H7 (cell line): Measurements from ENCODE around the gene BFSP2. TPM values are rescaled to one million over a fixed set of nuclear protein-coding genes. Genes with fewer than 3 reads are reported as not detected.
A peak's percentile ranks its signal among the peaks of the same experiment; 100 is the strongest.

Source experiments
- DNase-seq: peaks from one replicate; pipeline ENCODE4 v3.0.0; 2012
- H3K27me3 ChIP-seq: 2 replicates; pipeline ENCODE4 v1.6.0; 2011; ENCODE audit warnings: mild to moderate bottlenecking, low read length; ENCODE audit not compliant: control insufficient read depth, insufficient read depth
- H3K36me3 ChIP-seq: replicated peaks from 2 replicates; pipeline ENCODE4 v1.5.1; 2011; ENCODE audit warnings: low read length; ENCODE audit not compliant: control insufficient read depth, insufficient read depth
- H3K4me3 ChIP-seq: 2 replicates; pipeline ENCODE4 v1.5.1; 2011; ENCODE audit warnings: low read depth, mild to moderate bottlenecking, control low read depth, low read length, moderate library complexity; ENCODE audit not compliant: insufficient read depth
- total RNA-seq: library from RNA; depleted of rRNA; stranded (reverse); fragments of >200 nt; shearing (Covaris generic); gene quantifications from 2 replicates; pipeline ENCODE4 v1.2.3, GENCODE V29; 2014

BFSP2 gene
- total RNA-seq, 1 experiment from 2014 or later: not detected

DNA sequence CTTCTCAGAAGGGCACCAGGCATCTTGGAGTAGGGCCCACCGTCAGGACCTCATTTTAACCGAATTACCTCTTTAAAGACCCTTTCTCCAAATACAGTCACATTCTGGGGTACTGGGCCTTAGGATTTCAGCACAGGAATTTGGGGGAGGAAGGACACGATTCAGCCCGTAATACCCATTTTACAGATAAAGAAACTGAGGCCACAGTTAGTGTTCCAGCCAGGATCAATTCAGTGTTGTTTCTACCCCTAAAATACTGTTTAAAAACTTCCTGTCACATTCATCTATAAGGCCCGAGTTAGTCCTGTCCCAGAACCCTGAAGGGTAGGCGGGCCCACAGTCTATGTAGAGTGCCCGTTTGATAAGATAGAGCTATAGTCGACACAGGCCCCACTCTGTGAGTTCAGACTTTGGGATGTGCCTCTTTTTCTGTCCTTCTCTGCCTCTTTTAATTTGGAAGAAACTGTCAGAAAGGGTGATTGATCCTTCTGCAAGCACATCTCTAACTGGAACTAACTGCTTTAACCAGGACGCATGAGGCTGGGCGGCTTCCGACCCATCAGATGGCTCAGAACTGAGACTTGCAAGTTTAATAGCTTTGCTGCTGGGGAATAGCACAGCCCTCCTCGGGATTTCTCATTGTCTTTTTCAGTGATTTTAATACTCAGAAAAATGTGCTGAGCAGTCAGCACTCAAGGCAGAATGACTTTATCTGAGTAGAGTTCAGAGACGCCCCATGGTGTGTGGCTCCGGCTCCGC lies 19.5 kb downstream of the BFSP2 start:
- DNase-seq: no peak
- no peaks in the 10 kb centered on the region; the same call in 1 of the 2 replicates for H3K27me3 ChIP-seq
- no peaks in the 10 kb centered on the region for H3K36me3 ChIP-seq
- H3K4me3 ChIP-seq: no peak overlapping the region

DNA sequence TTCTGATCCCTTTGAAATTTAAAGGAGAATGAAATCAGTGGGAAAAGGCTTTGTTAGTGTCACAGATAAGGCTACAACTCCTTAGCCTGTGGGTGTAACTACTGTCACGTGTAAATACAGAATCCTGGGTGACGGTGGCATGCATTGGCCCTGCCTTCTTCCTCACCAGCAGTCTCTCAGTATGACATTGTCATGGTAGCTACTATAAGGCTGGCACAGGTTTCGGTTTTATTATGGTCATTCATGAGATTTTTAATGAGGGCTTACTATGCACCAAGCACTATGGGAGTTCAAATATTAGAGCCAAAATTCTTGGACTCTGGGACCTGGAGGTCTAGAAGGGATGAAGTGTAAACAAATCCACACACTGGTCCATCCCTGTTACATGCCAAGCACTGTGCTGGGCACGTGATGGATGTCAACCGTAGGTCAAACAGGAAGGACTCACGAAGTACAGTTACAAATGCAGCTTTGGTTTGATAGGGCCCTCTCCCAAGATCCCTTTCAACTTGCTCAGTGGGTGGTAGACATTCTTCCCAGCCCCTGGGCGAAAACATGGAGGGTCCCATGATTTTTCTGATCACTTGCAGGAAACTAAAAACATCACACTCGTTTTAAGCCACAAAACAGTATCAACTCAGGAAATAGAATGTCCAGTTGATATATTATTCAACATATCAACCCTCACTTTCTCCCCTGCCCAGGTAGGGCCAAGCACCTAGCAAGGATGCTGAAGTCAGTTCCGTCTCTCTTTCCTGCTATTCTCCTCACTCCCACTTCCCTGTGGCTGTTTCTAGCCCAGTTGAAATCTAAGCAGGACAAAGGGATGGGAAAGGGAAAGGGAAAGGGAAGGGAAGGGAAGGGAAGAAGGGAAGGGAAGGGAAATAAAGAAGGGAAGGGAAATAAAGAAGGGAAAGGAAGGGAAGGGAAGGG lies 25.3 kb downstream of the BFSP2 start:
- Histone ChIP-seq H3K36me3 (no peaks in the 10 kb centered on the region), H3K4me3 (no peak overlapping the region), H3K27me3 (no peaks in the 10 kb centered on the region; the same call in 1 of the 2 replicates)
- peak; percentile 14 for DNase-seq

DNA sequence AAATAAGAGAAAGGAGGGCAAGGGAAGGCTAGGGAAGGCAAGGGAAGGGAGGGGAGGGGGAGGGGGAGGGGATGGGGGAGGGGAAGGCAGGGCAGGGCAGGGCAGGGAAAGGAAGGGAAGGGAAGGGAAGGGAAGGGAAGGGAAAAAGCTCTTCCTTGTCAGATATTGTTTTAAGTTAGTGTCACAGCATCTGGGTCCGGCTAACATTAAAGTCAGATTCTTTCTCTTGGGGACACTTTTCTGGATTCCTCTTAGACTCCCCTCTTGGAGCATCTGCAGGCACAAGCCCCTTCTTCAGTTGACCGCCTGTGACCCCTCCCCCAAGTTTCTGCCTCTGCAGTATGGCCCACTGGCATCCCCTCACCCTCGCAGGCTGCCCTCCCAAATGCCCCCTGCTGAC lies 26.0 kb downstream of the BFSP2 start:
- Histone ChIP-seq H3K27me3 (no peaks in the 10 kb centered on the region; the same call in 1 of the 2 replicates), H3K4me3 (no peak overlapping the region), H3K36me3 (no peaks in the 10 kb centered on the region)
- peak; percentile 26 for DNase-seq

DNA sequence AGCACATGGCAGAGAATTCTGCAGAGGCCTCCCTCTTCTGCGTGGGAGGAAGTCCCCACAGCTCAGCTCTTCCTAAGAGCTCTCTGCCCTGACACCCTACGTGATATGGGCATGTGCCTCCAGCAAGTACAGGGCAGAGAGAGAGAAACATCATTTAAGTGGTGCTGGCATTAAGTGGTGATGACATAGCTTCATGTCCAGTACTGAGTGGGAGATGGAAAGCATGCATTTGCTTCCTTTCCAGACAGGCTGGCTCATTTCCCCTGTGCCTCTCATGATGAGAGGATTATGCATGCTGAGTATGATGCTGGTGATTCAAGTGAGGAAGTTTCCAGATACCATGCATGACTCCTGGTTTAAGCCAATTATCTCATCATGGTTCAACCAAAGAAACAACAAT lies 26.9 kb downstream of the BFSP2 start:
- no peaks in the 10 kb centered on the region; the same call in 1 of the 2 replicates for H3K27me3 ChIP-seq

DNA sequence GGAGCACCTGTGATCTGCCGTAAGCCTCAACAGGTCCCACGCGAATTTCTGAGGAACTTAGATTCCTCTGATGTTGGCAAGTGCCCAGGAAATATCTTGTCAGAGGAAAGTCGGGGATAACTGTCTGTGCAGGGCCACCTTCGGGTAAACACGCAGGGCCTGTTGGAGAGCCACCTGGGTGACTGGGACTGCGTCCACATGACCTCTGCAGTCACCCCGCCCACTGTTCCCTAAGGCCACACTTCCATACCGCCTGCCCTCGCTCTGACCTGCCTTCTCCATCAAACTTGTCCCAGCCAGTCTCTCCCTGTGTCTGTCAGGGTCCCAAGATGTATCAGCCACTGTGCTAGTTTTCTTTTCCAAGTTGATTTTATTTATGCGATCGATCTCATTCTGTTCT lies 28.7 kb downstream of the BFSP2 start:
- peak; percentile 27 for DNase-seq
- no peaks in the 10 kb centered on the region for H3K27me3 ChIP-seq
- no peak overlapping the region for H3K4me3 ChIP-seq
- no peaks in the 10 kb centered on the region for H3K36me3 ChIP-seq

More for the DNA sequence above, 26.9 kb downstream of the BFSP2 start:
- H3K4me3 ChIP-seq: no peak overlapping the region
- no peaks in the 10 kb centered on the region for H3K36me3 ChIP-seq
- DNase-seq: no peak

DNA sequence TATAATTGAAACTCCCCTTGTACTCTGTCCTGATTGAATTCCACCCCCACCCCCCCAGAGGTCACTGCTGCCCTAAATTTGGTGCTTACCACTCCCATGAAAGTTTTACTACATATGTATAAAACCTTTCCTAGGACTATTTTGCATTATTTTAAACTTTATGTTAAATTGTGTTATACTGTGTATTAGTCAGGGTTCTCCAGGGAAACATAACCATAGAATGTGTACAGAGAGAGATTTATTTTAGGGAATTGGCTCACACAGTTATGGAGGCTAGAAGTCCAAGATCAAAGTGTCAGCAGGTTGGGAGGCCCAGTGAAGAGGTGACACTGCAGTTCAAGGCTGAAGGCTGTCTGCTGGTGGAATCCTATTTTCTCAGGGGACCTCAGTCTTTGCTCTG lies 29.2 kb downstream of the BFSP2 start:
- peak; percentile 10 for DNase-seq
- H3K36me3 ChIP-seq: no peaks in the 10 kb centered on the region
- H3K4me3 ChIP-seq: no peak overlapping the region
- no peaks in the 10 kb centered on the region for H3K27me3 ChIP-seq

DNA sequence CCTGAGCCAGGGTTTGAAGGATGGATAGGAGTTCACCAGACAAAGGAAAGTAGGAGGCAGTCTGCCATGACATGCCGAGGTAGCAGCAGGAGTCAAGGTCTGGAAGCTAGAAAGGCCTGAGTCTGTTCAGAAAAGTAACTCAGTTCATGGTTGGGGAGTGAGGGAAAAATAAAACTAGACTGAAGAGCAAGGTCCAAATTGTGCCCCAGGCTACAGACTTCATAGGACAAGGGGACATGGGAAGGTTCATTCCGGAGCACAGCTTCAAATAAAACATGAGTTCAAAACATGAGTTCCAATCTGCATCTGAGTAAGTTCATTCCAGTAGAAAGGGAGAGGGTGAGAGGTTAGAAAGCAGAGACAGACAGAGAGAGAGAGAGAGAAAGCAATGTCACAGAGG lies 39.7 kb downstream of the BFSP2 start:
- Histone ChIP-seq H3K27me3 (no peaks in the 10 kb centered on the region), H3K36me3 (no peaks in the 10 kb centered on the region), H3K4me3 (no peak overlapping the region)
- no peak for DNase-seq

DNA sequence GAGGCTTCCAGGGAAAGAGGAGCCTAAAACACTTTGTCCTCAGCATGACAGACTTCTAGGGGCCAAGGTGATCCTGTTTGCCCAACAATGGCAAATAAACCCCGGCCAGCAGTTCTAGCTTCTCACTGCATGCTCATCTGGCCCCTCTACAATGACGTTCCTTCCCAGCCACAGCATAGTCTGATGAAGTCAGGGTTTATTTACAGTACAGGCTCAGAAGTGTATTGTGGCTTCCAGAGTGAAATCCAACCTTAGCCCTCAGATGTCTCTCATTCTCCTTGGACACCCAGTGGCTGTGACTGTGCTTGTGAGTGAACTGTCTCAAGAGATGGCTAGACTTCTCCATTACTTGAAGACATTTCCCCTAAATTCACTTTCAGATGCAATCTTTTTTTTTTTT lies 40.8 kb downstream of the BFSP2 start:
- Histone ChIP-seq H3K4me3 (no peak overlapping the region), H3K36me3 (no peaks in the 10 kb centered on the region), H3K27me3 (no peaks in the 10 kb centered on the region)
- no peak for DNase-seq

DNA sequence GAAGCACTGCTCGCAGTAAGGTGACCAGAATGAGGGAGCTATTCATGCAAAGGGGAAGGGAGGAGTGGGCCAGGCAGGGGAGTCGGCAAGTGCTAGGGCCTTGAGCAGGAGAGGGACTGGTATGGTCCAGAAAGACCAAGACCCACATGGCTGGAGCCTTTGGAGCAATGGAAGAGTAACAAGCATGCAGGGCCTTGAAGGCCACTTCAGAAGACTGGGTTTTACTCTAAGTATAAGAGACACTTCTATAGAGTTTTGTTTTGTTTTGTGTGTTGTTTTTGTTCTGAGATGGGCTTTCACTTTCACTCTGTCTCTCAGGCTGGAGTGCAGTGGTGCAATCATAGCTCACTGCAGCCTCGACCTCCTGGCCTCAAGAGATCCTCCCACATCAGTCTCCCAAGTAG lies 42.0 kb downstream of the BFSP2 start:
- Histone ChIP-seq H3K27me3 (no peaks in the 10 kb centered on the region), H3K4me3 (no peak overlapping the region), H3K36me3 (no peaks in the 10 kb centered on the region)
- DNase-seq: no peak

DNA sequence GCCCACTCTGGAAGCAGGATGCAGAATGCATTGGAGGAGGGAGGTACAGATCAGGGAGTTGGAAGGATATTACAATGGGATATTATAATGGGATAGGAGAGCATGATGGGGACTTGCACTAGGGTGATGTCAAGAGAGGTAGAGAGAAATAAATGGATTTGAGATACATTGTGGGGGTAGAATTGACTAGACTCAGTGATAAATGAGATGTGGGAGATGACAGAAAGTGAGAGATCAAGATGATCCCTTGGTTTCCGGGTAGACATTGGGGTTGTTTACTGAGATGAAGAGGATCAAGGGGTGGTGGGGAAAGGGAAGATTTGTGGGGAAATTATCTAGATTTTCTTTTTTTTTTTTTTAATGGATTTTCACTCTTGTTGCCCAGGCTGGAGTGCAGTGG lies 42.7 kb downstream of the BFSP2 start:
- H3K36me3 ChIP-seq: no peaks in the 10 kb centered on the region
- DNase-seq: no peak
- H3K27me3 ChIP-seq: no peaks in the 10 kb centered on the region
- no peak overlapping the region for H3K4me3 ChIP-seq

DNA sequence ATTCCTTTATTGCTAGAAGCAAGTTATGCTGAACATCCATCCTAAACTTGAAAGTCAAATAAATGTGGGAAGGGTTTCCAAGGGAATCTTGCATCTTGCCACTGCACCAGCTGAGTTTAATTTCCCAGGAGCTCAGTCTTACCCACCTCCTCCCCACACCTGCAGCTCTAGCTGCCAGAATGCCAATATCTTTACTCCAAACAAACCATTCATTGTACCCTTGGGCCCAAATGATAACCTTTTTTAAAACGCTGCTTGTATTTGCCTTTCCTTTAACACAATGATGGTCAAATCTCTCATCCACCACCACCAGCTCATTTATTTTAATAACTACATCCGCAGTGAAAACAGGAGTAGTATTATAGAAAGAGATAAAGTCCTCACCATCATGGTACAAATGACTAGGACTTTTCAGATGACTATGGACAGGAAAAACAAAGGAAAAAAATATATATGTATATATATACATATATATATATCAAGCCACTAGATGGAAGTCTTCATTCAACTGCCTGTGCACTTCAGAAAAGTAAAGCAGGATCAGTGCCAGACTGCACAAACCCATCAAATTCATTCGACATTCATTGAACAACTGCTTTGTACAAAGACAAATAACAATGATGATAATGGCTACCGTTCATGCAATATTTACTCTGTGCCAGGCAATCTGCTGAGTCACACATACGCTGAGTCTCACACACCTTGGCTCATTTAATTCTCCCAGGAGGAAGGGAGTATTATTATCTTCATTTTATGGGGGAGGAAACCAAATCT lies 44.0 kb downstream of the BFSP2 start:
- no peak overlapping the region for H3K4me3 ChIP-seq
- no peaks in the 10 kb centered on the region for H3K36me3 ChIP-seq
- no peak for DNase-seq
- H3K27me3 ChIP-seq: no peaks in the 10 kb centered on the region

DNA sequence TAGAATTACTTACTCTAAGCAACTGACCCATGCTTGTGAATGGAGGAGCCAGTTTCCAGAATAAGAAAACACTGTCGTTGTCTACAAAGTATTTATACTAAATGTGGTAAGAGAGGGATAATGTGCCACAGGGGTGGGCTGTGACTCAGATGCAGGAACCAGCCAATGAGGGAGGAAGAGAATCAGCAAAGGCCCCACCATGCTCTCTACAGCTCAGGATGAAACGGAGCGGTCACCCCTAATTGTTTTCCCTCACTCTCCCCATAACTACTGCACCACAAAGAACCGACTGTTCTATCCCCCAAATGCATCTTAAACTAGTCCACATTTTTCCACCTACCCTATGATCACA lies 44.5 kb downstream of the BFSP2 start:
- DNase-seq: no peak
- Histone ChIP-seq H3K4me3 (no peak overlapping the region), H3K27me3 (no peaks in the 10 kb centered on the region)

DNA sequence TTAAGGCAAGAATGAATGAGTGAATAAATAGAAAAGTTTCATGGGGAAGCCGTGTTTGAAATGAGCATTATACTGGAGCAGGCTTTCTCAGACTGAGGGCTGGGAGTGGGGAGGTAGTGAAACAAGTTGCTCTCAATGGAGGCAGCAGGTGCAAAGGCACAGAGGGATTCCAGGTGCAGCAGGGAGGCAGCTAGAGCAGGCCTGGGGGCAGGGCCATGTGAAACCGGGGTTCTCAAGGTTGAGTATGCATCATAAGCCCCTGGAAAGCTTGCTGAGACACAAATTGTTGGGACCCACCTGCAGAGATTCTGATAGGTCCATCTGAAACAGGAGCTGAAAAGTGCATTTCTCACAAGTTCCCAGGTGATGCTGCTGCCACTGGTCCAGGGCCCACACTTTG lies 45.3 kb downstream of the BFSP2 start:
- no peaks in the 10 kb centered on the region for H3K36me3 ChIP-seq
- no peak for DNase-seq
- no peaks in the 10 kb centered on the region for H3K27me3 ChIP-seq
- H3K4me3 ChIP-seq: no peak overlapping the region

More for the DNA sequence above, 44.5 kb downstream of the BFSP2 start:
- H3K36me3 ChIP-seq: no peaks in the 10 kb centered on the region

DNA sequence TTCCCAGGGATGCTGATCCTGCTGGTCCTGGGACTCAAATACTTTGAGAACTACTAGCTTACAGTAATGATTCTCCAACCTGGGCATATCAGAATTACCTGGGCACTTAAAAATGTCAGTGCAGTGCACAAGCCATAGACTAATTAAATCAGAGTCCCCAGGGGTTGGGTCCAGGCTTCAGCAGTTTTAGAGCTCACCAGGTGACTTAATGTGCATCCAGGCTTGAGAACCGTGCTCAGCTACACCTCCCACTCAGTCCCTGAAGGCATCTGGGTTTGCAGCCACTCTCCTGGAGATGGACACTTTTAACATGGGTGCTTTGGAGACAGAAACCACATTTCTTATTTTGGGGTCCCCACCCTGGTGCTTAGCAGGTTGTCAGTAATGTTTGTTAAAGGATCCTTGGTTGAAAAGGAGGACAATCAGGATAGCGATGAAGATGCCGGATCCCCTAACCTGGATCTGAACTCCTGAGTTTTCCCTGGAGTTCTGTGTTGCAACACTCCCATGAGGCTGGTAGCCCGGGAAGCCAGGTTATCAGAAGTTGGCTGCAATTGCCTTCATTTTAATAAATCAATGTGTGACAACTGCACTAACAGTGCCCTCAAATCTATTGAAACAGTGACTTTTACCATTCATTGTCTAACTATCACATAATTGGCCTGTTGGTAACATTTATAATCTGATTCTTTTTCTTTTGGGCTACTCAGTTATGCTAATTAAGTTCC lies 48.1 kb downstream of the BFSP2 start:
- H3K27me3 ChIP-seq: no peaks in the 10 kb centered on the region
- no peak for DNase-seq
- H3K36me3 ChIP-seq: no peaks in the 10 kb centered on the region
- no peak overlapping the region for H3K4me3 ChIP-seq
